Gastrocnemius medialis (tissue), 4 donors: ENCODE data around the gene DNAAF5.

ENCODE experiments used
- POLR2A ChIP-seq, 2 donors: fragments of 450-650 bp; IDR thresholded peaks; one replicate each; pipeline ENCODE4 v1.6.1; 2017; ENCODE audit warnings: antibody characterized with exemption in 2 of 2, mild to moderate bottlenecking in 2 of 2, moderate library complexity in 2 of 2
- TF ChIP-seq, protein P1 (sequence below), 5 experiments: fragments of 450-650 bp in 3 of 5; fragments of 200-600 bp in 2 of 5; sonication (generic) in 2 of 5; IDR thresholded peaks in 4 of 5; conservative IDR thresholded peaks in 1 of 5; 1 replicate in 4 of 5; 2 replicates in 1 of 5; pipeline ENCODE4 v1.5.1; 2016 to 2019; ENCODE audit warnings: antibody characterized with exemption in 5 of 5, mild to moderate bottlenecking in 3 of 5, moderate library complexity in 3 of 5

DNA sequence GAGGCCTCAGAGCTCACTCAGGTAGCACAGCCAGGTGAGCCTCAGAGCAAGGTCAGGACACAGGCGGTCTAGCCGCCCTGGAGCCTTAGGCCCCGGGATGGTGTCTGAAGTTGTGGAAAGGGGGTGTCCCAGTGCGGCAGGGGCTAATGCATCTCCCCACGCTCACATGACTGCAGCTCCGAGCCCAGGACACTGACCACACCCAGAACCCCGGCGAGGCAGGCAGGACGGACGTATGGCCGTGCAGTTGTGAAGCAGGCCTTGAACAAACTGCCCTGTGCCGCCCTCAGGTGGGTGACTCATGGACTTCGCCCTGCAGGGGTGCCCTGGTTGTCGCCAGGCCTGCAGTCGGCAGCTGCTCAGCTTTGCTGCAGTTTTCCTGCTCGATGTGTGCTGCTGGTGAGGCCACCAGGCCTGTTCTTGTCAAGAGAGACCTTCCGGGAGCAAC lies 5.6 kb downstream of the DNAAF5 start:
- TF ChIP-seq, protein P1, sequence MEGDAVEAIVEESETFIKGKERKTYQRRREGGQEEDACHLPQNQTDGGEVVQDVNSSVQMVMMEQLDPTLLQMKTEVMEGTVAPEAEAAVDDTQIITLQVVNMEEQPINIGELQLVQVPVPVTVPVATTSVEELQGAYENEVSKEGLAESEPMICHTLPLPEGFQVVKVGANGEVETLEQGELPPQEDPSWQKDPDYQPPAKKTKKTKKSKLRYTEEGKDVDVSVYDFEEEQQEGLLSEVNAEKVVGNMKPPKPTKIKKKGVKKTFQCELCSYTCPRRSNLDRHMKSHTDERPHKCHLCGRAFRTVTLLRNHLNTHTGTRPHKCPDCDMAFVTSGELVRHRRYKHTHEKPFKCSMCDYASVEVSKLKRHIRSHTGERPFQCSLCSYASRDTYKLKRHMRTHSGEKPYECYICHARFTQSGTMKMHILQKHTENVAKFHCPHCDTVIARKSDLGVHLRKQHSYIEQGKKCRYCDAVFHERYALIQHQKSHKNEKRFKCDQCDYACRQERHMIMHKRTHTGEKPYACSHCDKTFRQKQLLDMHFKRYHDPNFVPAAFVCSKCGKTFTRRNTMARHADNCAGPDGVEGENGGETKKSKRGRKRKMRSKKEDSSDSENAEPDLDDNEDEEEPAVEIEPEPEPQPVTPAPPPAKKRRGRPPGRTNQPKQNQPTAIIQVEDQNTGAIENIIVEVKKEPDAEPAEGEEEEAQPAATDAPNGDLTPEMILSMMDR (IDR thresholded peaks at IDR 0.05 in 4 of 5, conservative IDR thresholded peaks at IDR 0.05 in 1 of 5), result peak in 3 of 5 experiments; percentile 47 to 49 (median 47)
- TF ChIP-seq POLR2A (IDR thresholded peaks at IDR 0.05), result no peak
